ENCODE results near the gene NOX3. TPM values are rescaled to one million over a fixed set of nuclear protein-coding genes. Genes with fewer than 3 reads are reported as not detected.

NOX3 gene
- total and polyA plus RNA-seq, 2 of the 8 experiments (the other 6 are each of a cell fraction or from before 2014, with no cell fraction given), result not detected

GRCh38 chr6:155481215-155481614, 25.6 kb upstream of the NOX3 start:
- Histone ChIP-seq H4K8ac (ENCODE audit: extremely low read depth, insufficient read depth, low read length) (no peak overlapping the region), H3K27me3 (replicated peaks in 1 of 4; ENCODE audit: control insufficient read depth in 3 of 4, extremely low read depth in 1 of 4, insufficient read depth in 3 of 4, low read length in 3 of 4) (no peaks in the 10 kb centered on the region), H2BK15ac (ENCODE audit: low read length) (no peak overlapping the region), H3K4me2 (ENCODE audit: insufficient read depth in 1 of 2, low read depth in 2 of 2, low read length in 2 of 2) (no peak overlapping the region), H3K23me2 (ENCODE audit: low read depth, low read length) (no peaks in the 10 kb centered on the region; the same call in 1 of the 2 replicates), H3K4me3 (ENCODE audit: extremely low read depth in 1 of 4, insufficient read depth in 2 of 4, low read depth in 3 of 4, low read length in 4 of 4) (no peak overlapping the region), H3K9ac (replicated peaks in 1 of 4; ENCODE audit: extremely low read depth in 1 of 4, low read depth in 3 of 4, low read length in 3 of 4) (no peak overlapping the region), H2BK20ac (ENCODE audit: low read length) (no peak overlapping the region), H3K36me3 (ENCODE audit: control insufficient read depth in 2 of 4, insufficient read depth in 4 of 4, low read length in 3 of 4) (no peaks in the 10 kb centered on the region), H4K5ac (ENCODE audit: insufficient read length, low read depth, low read length) (no peak overlapping the region), H2BK5ac (ENCODE audit: low read depth, low read length) (no peak overlapping the region), H3K56ac (replicated peaks; ENCODE audit: insufficient read length, low read depth, low read length) (no peak overlapping the region), H4K20me1 (replicated peaks in 1 of 2; ENCODE audit: control insufficient read depth in 1 of 2, insufficient read depth in 2 of 2, low read length in 2 of 2) (no peaks in the 10 kb centered on the region), H2AK5ac (ENCODE audit: low read depth, low read length) (no peak overlapping the region), H3K27ac (ENCODE audit: low read depth, low read length) (no peak overlapping the region), H3K4me1 (replicated peaks in 1 of 4; ENCODE audit: control insufficient read depth in 3 of 4, insufficient read depth in 4 of 4, low read length in 3 of 4) (no peaks in the 10 kb centered on the region), H3K18ac (ENCODE audit: extremely low read depth, low read length) (no peak overlapping the region), H3K79me2 (ENCODE audit: control insufficient read depth in 1 of 2, insufficient read depth in 2 of 2, low read length in 2 of 2) (no peaks in the 10 kb centered on the region), H3K9me3 (ENCODE audit: insufficient read depth in 2 of 2, low read depth in 1 of 2, low read length in 1 of 2) (no peaks in the 10 kb centered on the region), H2BK12ac (ENCODE audit: low read depth, low read length) (no peak overlapping the region), H3K4ac (replicated peaks; ENCODE audit: insufficient read length, low read depth, low read length) (no peak overlapping the region), H3K14ac (ENCODE audit: insufficient read length) (no peak overlapping the region), H4K91ac (replicated peaks; ENCODE audit: insufficient read length, low read length) (no peak overlapping the region), H3K79me1 (ENCODE audit: low read depth, low read length) (no peaks in the 10 kb centered on the region), H3K23ac (ENCODE audit: insufficient read length) (no peak overlapping the region), H2BK120ac (replicated peaks; ENCODE audit: low read depth, low read length) (no peak overlapping the region), H2AFZ (ENCODE audit: low read length) (no peak overlapping the region)
- ChIA-PET CTCF (ENCODE audit: partially characterized antibody) (interaction anchor here (1.0 kb wide), 1 partner anchor 14 kb away, joined by 3 read pairs; no protein-coding TSS in a partner anchor), POLR2A (ENCODE audit: partially characterized antibody) (no interaction called here)
- WGBS, 2 experiments (ENCODE audit: extremely low coverage in 1 of 2, insufficient coverage in 1 of 2, insufficient read length in 1 of 2, insufficient replicate concordance in 2 of 2, low coverage in 1 of 2, low lambda C conversion rate in 2 of 2, missing lambda C conversion rate in 1 of 2), result 98% methylated on average over 3 of the region's 3 CpGs; no CpG with 5 or more reads in 1 of the 2 experiments
- DNase-seq (ENCODE audit: low read depth in 1 of 2, low spot score in 2 of 2), result no peak
- FAIRE-seq, result no peak
- TF ChIP-seq RBBP5 (IDR thresholded peaks at IDR 0.05; ENCODE audit: borderline replicate concordance, low read depth, low read length) (no peak), TBP (IDR thresholded peaks at IDR 0.05; ENCODE audit: low read depth, low read length) (no peak), SRF (IDR thresholded peaks at IDR 0.05; ENCODE audit: low read depth, low read length) (no peak), ATF2 (IDR thresholded peaks at IDR 0.05; ENCODE audit: low read length) (no peak), RAD21 (IDR thresholded peaks at IDR 0.05 in 1 of 2, conservative IDR thresholded peaks at IDR 0.05 in 1 of 2; ENCODE audit: low read depth in 2 of 2, low read length in 2 of 2) (no peak), CBX5 (IDR thresholded peaks at IDR 0.05; ENCODE audit: low read depth, low read length) (no peak), BACH1 (IDR thresholded peaks at IDR 0.05; ENCODE audit: low read length) (no peak), USF2 (IDR thresholded peaks at IDR 0.05; ENCODE audit: low read length) (no peak), TCF12 (IDR thresholded peaks at IDR 0.05; ENCODE audit: low read depth, low read length) (no peak), RNF2 (IDR thresholded peaks at IDR 0.05; ENCODE audit: borderline replicate concordance, low read depth, low read length, missing control alignments, poor library complexity, severe bottlenecking) (no peak), TAF1 (IDR thresholded peaks at IDR 0.05; ENCODE audit: low read depth, low read length) (no peak), SP2 (IDR thresholded peaks at IDR 0.05; ENCODE audit: low read length) (no peak)
